ENCODE measurements around the gene PAPSS2. TPM values are rescaled to one million over a fixed set of nuclear protein-coding genes. Genes with fewer than 3 reads are reported as not detected.
"Not testable (repeated sequence)": the region's sequence is repeated elsewhere in the genome, so short reads cannot be mapped to it uniquely, and the experiment has no call there.

The PAPSS2 gene
- total and polyA plus RNA-seq, 2 donors (not counting 1 experiment from before 2014, with no cell fraction given), result 102 to 286 TPM

DNA sequence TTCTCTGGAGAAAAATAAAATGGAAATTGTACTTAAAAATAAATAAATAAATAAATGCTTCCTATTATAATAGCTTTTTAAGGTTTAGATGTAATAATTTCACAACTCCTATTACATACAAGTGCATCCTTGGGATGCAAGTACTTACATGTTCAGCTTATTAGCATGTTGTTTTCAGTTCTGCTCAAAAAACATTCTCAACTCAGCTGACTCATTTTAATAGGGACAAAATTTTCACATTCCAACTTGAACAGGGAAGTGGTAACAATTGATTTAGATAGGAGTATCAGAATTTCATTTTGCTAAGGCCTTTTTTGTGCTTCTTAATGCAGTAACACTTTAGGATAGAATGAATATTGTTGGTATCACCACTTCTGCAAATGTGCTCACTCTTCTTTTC lies 16.7 kb upstream of the PAPSS2 start:
- DNase-seq (ENCODE audit: low read depth in 2 of 2), result no peak
- Histone ChIP-seq H3K36me3 (ENCODE audit: control insufficient read depth, insufficient read depth, low read length) (no peaks in the 10 kb centered on the region), H4K20me1 (ENCODE audit: control insufficient read depth, extremely low read depth, insufficient read depth, low read length) (no peaks in the 10 kb centered on the region), H2AFZ (ENCODE audit: low read length) (no peak overlapping the region), H3K9ac (ENCODE audit: insufficient read depth, low read length) (no peak overlapping the region), H3K79me2 (ENCODE audit: control insufficient read depth, insufficient read depth, low read length) (no peaks in the 10 kb centered on the region), H3K4me3 (replicated peaks in 1 of 4; ENCODE audit: control extremely low read depth in 1 of 4, insufficient read depth in 1 of 4, low read depth in 3 of 4, low read length in 4 of 4) (no peak overlapping the region), H3K9me3 (ENCODE audit: control insufficient read depth, insufficient read depth, low read depth, low read length) (no peaks in the 10 kb centered on the region), H3K4me2 (ENCODE audit: extremely low read depth, insufficient read depth, low read length) (no peak overlapping the region), H3K4me1 (ENCODE audit: control insufficient read depth, extremely low read depth, insufficient read depth, low read length) (no peaks in the 10 kb centered on the region), H3K27ac (ENCODE audit: insufficient read depth, low read length) (no peak overlapping the region), H3K27me3 (ENCODE audit: control insufficient read depth, insufficient read depth, low read length) (no peaks in the 10 kb centered on the region)
- TF ChIP-seq EZH2 (IDR thresholded peaks at IDR 0.05; ENCODE audit: low read length, missing control alignments), result no peak
- TF ChIP-seq CTCF (conservative IDR thresholded peaks at IDR 0.05 in 1 of 2, IDR thresholded peaks at IDR 0.05 in 1 of 2; ENCODE audit: low read depth in 1 of 2, low read length in 2 of 2), result no peak

GRCh38 chr10:87643920-87644319 lies 15.8 kb upstream of the PAPSS2 start:
- no peak overlapping the region for H3K9ac ChIP-seq (ENCODE audit: insufficient read depth, low read length)
- H3K9me3 ChIP-seq (ENCODE audit: control insufficient read depth, insufficient read depth, low read depth, low read length), result no peaks in the 10 kb centered on the region
- no peak overlapping the region for H2AFZ ChIP-seq (ENCODE audit: low read length)
- no peak overlapping the region for H3K4me2 ChIP-seq (ENCODE audit: extremely low read depth, insufficient read depth, low read length)
- TF ChIP-seq EZH2 (IDR thresholded peaks at IDR 0.05; ENCODE audit: low read length, missing control alignments) (no peak), CTCF (conservative IDR thresholded peaks at IDR 0.05 in 1 of 2, IDR thresholded peaks at IDR 0.05 in 1 of 2; ENCODE audit: low read depth in 1 of 2, low read length in 2 of 2) (no peak)
- no peak for DNase-seq (ENCODE audit: low read depth in 2 of 2)
- H3K27ac ChIP-seq (ENCODE audit: insufficient read depth, low read length), result no peak overlapping the region
- H3K27me3 ChIP-seq (ENCODE audit: control insufficient read depth, insufficient read depth, low read length), result no peaks in the 10 kb centered on the region
- no peaks in the 10 kb centered on the region for H3K4me1 ChIP-seq (ENCODE audit: control insufficient read depth, extremely low read depth, insufficient read depth, low read length)
- no peaks in the 10 kb centered on the region for H4K20me1 ChIP-seq (ENCODE audit: control insufficient read depth, extremely low read depth, insufficient read depth, low read length)
- no peaks in the 10 kb centered on the region for H3K36me3 ChIP-seq (ENCODE audit: control insufficient read depth, insufficient read depth, low read length)
- no peak overlapping the region for H3K4me3 ChIP-seq (replicated peaks in 1 of 4; ENCODE audit: control extremely low read depth in 1 of 4, insufficient read depth in 1 of 4, low read depth in 3 of 4, low read length in 4 of 4)
- no peaks in the 10 kb centered on the region for H3K79me2 ChIP-seq (ENCODE audit: control insufficient read depth, insufficient read depth, low read length)

- H3K36me3 ChIP-seq (ENCODE audit: control insufficient read depth, insufficient read depth, low read length); DNase-seq (ENCODE audit: low read depth in 2 of 2); H3K27me3 ChIP-seq (ENCODE audit: control insufficient read depth, insufficient read depth, low read length); H3K4me1 ChIP-seq (ENCODE audit: control insufficient read depth, extremely low read depth, insufficient read depth, low read length); H3K79me2 ChIP-seq (ENCODE audit: control insufficient read depth, insufficient read depth, low read length); H2AFZ ChIP-seq (ENCODE audit: low read length); H3K4me3 ChIP-seq (replicated peaks in 1 of 4; ENCODE audit: control extremely low read depth in 1 of 4, insufficient read depth in 1 of 4, low read depth in 3 of 4, low read length in 4 of 4); H3K27ac ChIP-seq (ENCODE audit: insufficient read depth, low read length); H4K20me1 ChIP-seq (ENCODE audit: control insufficient read depth, extremely low read depth, insufficient read depth, low read length); H3K4me2 ChIP-seq (ENCODE audit: extremely low read depth, insufficient read depth, low read length); H3K9ac ChIP-seq (ENCODE audit: insufficient read depth, low read length); H3K9me3 ChIP-seq (ENCODE audit: control insufficient read depth, insufficient read depth, low read depth, low read length): not testable (repeated sequence)
Observed at GRCh38 chr10:87644500-87644899, 15.2 kb upstream of the PAPSS2 start.
